A673 (cell line): Measurements from ENCODE around the gene SPNS2. TPM values are rescaled to one million over a fixed set of nuclear protein-coding genes. Genes with fewer than 3 reads are reported as not detected.

Source experiments
- BruUV-seq: library from RNA; stranded (reverse); fragments of 400-500 nt; replicated peaks from 2 replicates; lab custom pipeline; 2021; lab: Mats Ljungman, UMichigan
- CTCF ChIA-PET: fragments of 300-600 bp; sonication (Branson Sonifier 250); formaldehyde crosslinking; loops from one replicate; lab custom pipeline; 2022; ENCODE audit warnings: antibody characterized with exemption; lab: Charles Lee
- POLR2A ChIA-PET: fragments of 300-600 bp; sonication (Branson Sonifier 250); formaldehyde crosslinking; loops from one replicate; lab custom pipeline; 2022; ENCODE audit warnings: antibody characterized with exemption; ENCODE audit not compliant: low non-redundant PET; lab: Charles Lee
- DNase-seq: peaks from one replicate; pipeline ENCODE4 v3.0.0-alpha.2; 2015; ENCODE audit warnings: low spot score
- H3K27ac ChIP-seq: fragments of 200-600 bp; sonication (generic); 2 replicates; pipeline ENCODE4 v1.5.1; 2016; ENCODE audit warnings: mixed run types, low read depth, mild to moderate bottlenecking, mixed read lengths, antibody characterized with exemption, low read length; ENCODE audit not compliant: poor library complexity, severe bottlenecking
- H3K27me3 ChIP-seq: fragments of 200-600 bp; sonication (generic); replicated peaks from 2 replicates; pipeline ENCODE4 v1.6.1; 2017; ENCODE audit warnings: mixed run types, low read depth, mild to moderate bottlenecking, mixed read lengths, antibody characterized with exemption, low read length; ENCODE audit not compliant: insufficient read depth, poor library complexity
- H3K36me3 ChIP-seq: fragments of 200-600 bp; sonication (generic); 2 replicates; pipeline ENCODE4 v1.6.1; 2016; ENCODE audit warnings: mixed run types, mild to moderate bottlenecking, mixed read lengths, antibody characterized with exemption, low read length; ENCODE audit not compliant: insufficient read depth, poor library complexity, severe bottlenecking
- H3K4me1 ChIP-seq: fragments of 200-600 bp; sonication (generic); 2 replicates; pipeline ENCODE4 v1.6.1; 2017; ENCODE audit warnings: mixed run types, mild to moderate bottlenecking, mixed read lengths, antibody characterized with exemption, low read length; ENCODE audit not compliant: insufficient read depth, poor library complexity, severe bottlenecking
- H3K4me3 ChIP-seq: fragments of 200-600 bp; sonication (generic); 2 replicates; pipeline ENCODE4 v1.5.1; 2016; ENCODE audit warnings: low read depth, mixed run types, mild to moderate bottlenecking, mixed read lengths, low read length; ENCODE audit not compliant: poor library complexity, severe bottlenecking
- H3K9me3 ChIP-seq: fragments of 200-600 bp; sonication (generic); 2 replicates; pipeline ENCODE4 v1.6.1; 2016; ENCODE audit warnings: mixed run types, low read depth, mild to moderate bottlenecking, mixed read lengths, antibody characterized with exemption, low read length; ENCODE audit not compliant: poor library complexity, severe bottlenecking
- CTCF ChIP-seq: fragments of 300-800, 200-600 bp; sonication (generic); conservative IDR thresholded peaks from 2 replicates; pipeline ENCODE4 v1.5.1; 2017; ENCODE audit warnings: low read depth, mild to moderate bottlenecking, antibody characterized with exemption, low read length, moderate library complexity, mixed read lengths
- EZH2 ChIP-seq: fragments of 200-600 bp; sonication (generic); IDR thresholded peaks from 2 replicates; pipeline ENCODE4 v1.6.1; 2017; ENCODE audit warnings: borderline replicate concordance, low read depth, mild to moderate bottlenecking, mixed read lengths, antibody characterized with exemption, low read length; ENCODE audit not compliant: poor library complexity, severe bottlenecking
- intact Hi-C: fragments of 100-400 bp; cut with micrococcal nuclease; formaldehyde crosslinking; loops from one replicate; pipeline ENCODE4 v1.10.0; 2022; ENCODE audit not compliant: unreplicated experiment
- total RNA-seq: library from RNA; stranded (reverse); gene quantifications from 2 replicates; pipeline ENCODE4 v1.2.3, GENCODE V29; 2021

SPNS2 gene
- total RNA-seq, 1 experiment from 2014 or later, result not detected

- intact Hi-C loops, result no loop called here
- CTCF ChIA-PET, result no interaction called here
- H3K27me3 ChIP-seq, result no peaks in the 10 kb centered on the region
- H3K9me3 ChIP-seq, result no peaks in the 10 kb centered on the region
- TF ChIP-seq CTCF (no peak), EZH2 (no peak)
- H3K4me3 ChIP-seq, result no peak overlapping the region
- H3K36me3 ChIP-seq, result no peaks in the 10 kb centered on the region
- no peak for DNase-seq
- no peak overlapping the region for H3K27ac ChIP-seq
- POLR2A ChIA-PET, result no interaction called here
- H3K4me1 ChIP-seq, result no peaks in the 10 kb centered on the region
- no TSS peak for BruUV-seq
Observed at GRCh38 chr17:4508207-4508606, 9.5 kb downstream of the SPNS2 start.

- no peak overlapping the region for H3K4me3 ChIP-seq
- no peaks in the 10 kb centered on the region for H3K4me1 ChIP-seq
- no peaks in the 10 kb centered on the region for H3K9me3 ChIP-seq
- no peak for DNase-seq
- TF ChIP-seq CTCF, result no peak
- TF ChIP-seq EZH2, result no peak
- BruUV-seq, result no TSS peak
- H3K27ac ChIP-seq, result no peak overlapping the region
- no peaks in the 10 kb centered on the region for H3K27me3 ChIP-seq
- CTCF ChIA-PET, result no interaction called here
- intact Hi-C loops, result no loop called here
- no peaks in the 10 kb centered on the region for H3K36me3 ChIP-seq
- POLR2A ChIA-PET, result interaction anchor here (0.7 to 0.8 kb wide), 2 partner anchors 10 to 550 kb away, joined by 3 read pairs; no protein-coding TSS in a partner anchor
Observed at GRCh38 chr17:4509401-4509800, 10.7 kb downstream of the SPNS2 start.

- intact Hi-C loops, result no loop called here
- no peak for DNase-seq
- BruUV-seq, result no TSS peak
- Histone ChIP-seq H3K27me3 (no peaks in the 10 kb centered on the region), H3K9me3 (no peaks in the 10 kb centered on the region), H3K27ac (no peak overlapping the region), H3K4me3 (no peak overlapping the region), H3K36me3 (no peaks in the 10 kb centered on the region), H3K4me1 (no peaks in the 10 kb centered on the region)
- TF ChIP-seq CTCF (no peak), EZH2 (no peak)
- ChIA-PET POLR2A (interaction anchor here (0.8 kb wide), 1 partner anchor 11 kb away, joined by 3 read pairs; no protein-coding TSS in a partner anchor), CTCF (no interaction called here)
Observed at GRCh38 chr17:4509923-4510617, 11.4 kb downstream of the SPNS2 start.
